Natural killer cell (primary cell): Measurements from ENCODE around the gene ASGR2. TPM values are rescaled to one million over a fixed set of nuclear protein-coding genes. Genes with fewer than 3 reads are reported as not detected.

Experiments
- ATAC-seq, 3 donors: fragments of 150-1000 bp in 2 of 3; fragments of 200-7000 bp in 1 of 3; cut with Tn5 transposase; 1 replicate in 1 of 3; 2 replicates in 2 of 3; pipeline ENCODE4 v1.10.0; 2021; ENCODE audit warnings: mild to moderate bottlenecking in 2 of 3, moderate library complexity in 2 of 3
- DNase-seq, 2 donors: peaks; one replicate each; pipeline versions ENCODE4 v3.0.0 to v3.0.0-alpha.2; 2013 to 2021; ENCODE audit warnings: mixed read lengths in 1 of 2
- H3K27ac ChIP-seq: one replicate; pipeline ENCODE4 v1.5.1; 2013; ENCODE audit warnings: mild to moderate bottlenecking, low read length
- H3K27me3 ChIP-seq: one replicate; pipeline ENCODE4 v1.6.1; 2013; ENCODE audit warnings: low read length; ENCODE audit not compliant: control insufficient read depth, insufficient read depth
- H3K36me3 ChIP-seq: one replicate; pipeline ENCODE4 v1.6.1; 2013; ENCODE audit warnings: low read length; ENCODE audit not compliant: control insufficient read depth, insufficient read depth
- H3K4me1 ChIP-seq: one replicate; pipeline ENCODE4 v1.6.1; 2013; ENCODE audit warnings: low read length; ENCODE audit not compliant: control insufficient read depth, insufficient read depth
- H3K4me3 ChIP-seq: one replicate; pipeline ENCODE4 v1.5.1; 2013; ENCODE audit warnings: low read length
- H3K9me3 ChIP-seq: one replicate; pipeline ENCODE4 v1.6.1; 2013; ENCODE audit warnings: low read length; ENCODE audit not compliant: control insufficient read depth, insufficient read depth
- H3K27ac Mint-ChIP-seq, 2 donors: one replicate each; pipeline ENCODE4 v1.8.0; 2022; ENCODE audit warnings: mild to moderate bottlenecking in 2 of 2, mixed read lengths in 2 of 2, moderate library complexity in 1 of 2
- H3K27me3 Mint-ChIP-seq, 2 donors: one replicate each; pipeline ENCODE4 v1.8.0; 2022; ENCODE audit warnings: low read depth in 2 of 2, mixed read lengths in 2 of 2
- H3K36me3 Mint-ChIP-seq: one replicate; pipeline ENCODE4 v1.8.0; 2022; ENCODE audit warnings: mixed read lengths
- H3K4me1 Mint-ChIP-seq, 2 donors: one replicate each; pipeline ENCODE4 v1.8.0; 2022; ENCODE audit warnings: mixed read lengths in 2 of 2
- H3K4me3 Mint-ChIP-seq: one replicate; pipeline ENCODE4 v1.8.0; 2022; ENCODE audit warnings: mild to moderate bottlenecking, moderate library complexity, mixed read lengths
- H3K9me3 Mint-ChIP-seq, 2 donors: one replicate each; pipeline ENCODE4 v1.8.0; 2022; ENCODE audit warnings: mixed read lengths in 2 of 2
- CTCF ChIP-seq: fragments of 200-600 bp; IDR thresholded peaks from one replicate; pipeline ENCODE4 v1.8.0; 2022; ENCODE audit warnings: antibody characterized with exemption
- WGBS: methylation state at CpG from one replicate; pipeline ENCODE4 v1.1.7; 2013; ENCODE audit warnings: missing lambda C conversion rate; ENCODE audit not compliant: insufficient coverage; 5-methylcytosine and 5-hydroxymethylcytosine counted together
- intact Hi-C: fragments of 100-400 bp; cut with micrococcal nuclease; formaldehyde crosslinking; loops from one replicate; pipeline ENCODE4 v1.14.2; 2022
- total RNA-seq, 4 donors: library from RNA; stranded (reverse); fragments of 120-200 nt in 1 of 4; gene quantifications; one replicate each; pipeline versions ENCODE4 v1.2.3 to v1.2.4, GENCODE V29; 2013 to 2022

Gene ASGR2
- total RNA-seq, 3 donors from 2014 or later (not counting 1 experiment from before 2014, with no cell fraction given): 0.88 to 2.3 TPM; not detected in 1

- intact Hi-C loops: no loop called here
- H3K27me3 Mint-ChIP-seq: peaks cover 7 to 8% of the 10 kb centered on the region in 2 donors
- no peaks in the 10 kb centered on the region for H3K9me3 ChIP-seq
- no peaks in the 10 kb centered on the region for H3K36me3 ChIP-seq
- no peak for ATAC-seq
- H3K4me1 ChIP-seq: peaks cover 5% of the 10 kb centered on the region
- no peak for DNase-seq
- no peak overlapping the region for H3K4me3 ChIP-seq
- H3K27ac ChIP-seq: no peak overlapping the region
- no peaks in the 10 kb centered on the region for H3K9me3 Mint-ChIP-seq
- 92% methylated on average over 4 of the region's 4 CpGs for WGBS
- no peaks in the 10 kb centered on the region for H3K27me3 ChIP-seq
- peaks cover 4 to 8% of the 10 kb centered on the region in 2 donors for H3K4me1 Mint-ChIP-seq
- H3K36me3 Mint-ChIP-seq: no peaks in the 10 kb centered on the region
- no peak for TF ChIP-seq CTCF
- H3K4me3 Mint-ChIP-seq: no peak overlapping the region
- H3K27ac Mint-ChIP-seq: no peak overlapping the region
Measured at GRCh38 chr17:7056386-7056785, 58.2 kb downstream of the ASGR2 start.

Other genes starting within 250 kb of the ASGR2 start
- 1 to 10 TPM in 2 of 3 donors, under 1 TPM in 1; 0.77 to 2.4 (median 1.3) TPM for gene ALOX12, start 118.8 kb downstream of the ASGR2 start, total RNA-seq
- gene RNASEK, start 102.2 kb downstream of the ASGR2 start, total RNA-seq: 100 to 1,000 TPM; 151 to 165 (median 159) TPM
- under 1 TPM in 2 of 3 donors, not detected in 1; 0.49 to 0.84 TPM for gene BCL6B, start 91.8 kb downstream of the ASGR2 start, total RNA-seq
- 1 to 10 TPM; 4.8 to 7.0 (median 6.0) TPM for gene SLC16A13, start 78.8 kb downstream of the ASGR2 start, total RNA-seq
- 1 to 10 TPM; 1.2 to 2.5 (median 1.6) TPM for gene SLC16A11, start 70.7 kb downstream of the ASGR2 start, total RNA-seq
- gene CLEC10A, start 34.6 kb downstream of the ASGR2 start, total RNA-seq: 1 to 10 TPM in 2 of 3 donors, under 1 TPM in 1; 0.54 to 2.2 (median 1.8) TPM
- gene ASGR1, start 64.5 kb upstream of the ASGR2 start, total RNA-seq: 1 to 10 TPM in 1 of 3 donors, under 1 TPM in 1, not detected in 1; 0.35 to 1.4 TPM
- gene DLG4, start 105.0 kb upstream of the ASGR2 start, total RNA-seq: 10 to 100 TPM in 1 of 3 donors, 1 to 10 TPM in 2; 6.7 to 11.2 (median 8.6) TPM
- 100 to 1,000 TPM; 439 to 637 (median 607) TPM for gene ACADVL, start 105.1 kb upstream of the ASGR2 start, total RNA-seq
- 10 to 100 TPM; 46.5 to 66.6 (median 61.5) TPM for gene DVL2, start 119.7 kb upstream of the ASGR2 start, total RNA-seq
- 10 to 100 TPM; 19.3 to 32.3 (median 20.8) TPM for gene PHF23, start 124.6 kb upstream of the ASGR2 start, total RNA-seq
- 100 to 1,000 TPM; 256 to 277 (median 276) TPM for gene GABARAP, start 127.6 kb upstream of the ASGR2 start, total RNA-seq
- gene CTDNEP1, start 136.9 kb upstream of the ASGR2 start, total RNA-seq: 100 to 1,000 TPM; 127 to 139 (median 131) TPM
- 10 to 100 TPM; 30.1 to 38.5 (median 30.3) TPM for gene ELP5, start 137.4 kb upstream of the ASGR2 start, total RNA-seq
- 1 to 10 TPM in 2 of 3 donors, under 1 TPM in 1; 0.99 to 1.8 (median 1.7) TPM for gene CLDN7, start 147.7 kb upstream of the ASGR2 start, total RNA-seq
- not detected for gene SLC2A4, start 166.9 kb upstream of the ASGR2 start, total RNA-seq
- gene YBX2, start 179.8 kb upstream of the ASGR2 start, total RNA-seq: under 1 TPM in 1 of 3 donors, not detected in 2; 0.05 TPM
- gene EIF5A, start 192.8 kb upstream of the ASGR2 start, total RNA-seq: 100 to 1,000 TPM; 483 to 608 (median 492) TPM
- gene GPS2, start 200.5 kb upstream of the ASGR2 start, total RNA-seq: 100 to 1,000 TPM; 132 to 146 (median 133) TPM
- 10 to 100 TPM; 48.9 to 57.9 (median 51.4) TPM for gene NEURL4, start 214.5 kb upstream of the ASGR2 start, total RNA-seq
- 100 to 1,000 TPM; 526 to 590 (median 540) TPM for gene ACAP1, start 221.7 kb upstream of the ASGR2 start, total RNA-seq
- 1 to 10 TPM; 5.6 to 9.7 (median 8.3) TPM for gene KCTD11, start 237.3 kb upstream of the ASGR2 start, total RNA-seq
- gene TMEM95, start 240.3 kb upstream of the ASGR2 start, total RNA-seq: not detected